ENCODE results near the gene MRPL42. TPM values are rescaled to one million over a fixed set of nuclear protein-coding genes. Genes with fewer than 3 reads are reported as not detected.
"Not testable (repeated sequence)": the region's sequence is repeated elsewhere in the genome, so short reads cannot be mapped to it uniquely, and the experiment has no call there.

The MRPL42 gene
- total RNA-seq, 3 donors from 2014 or later, result 62.9 to 98.8 (median 89.2) TPM

DNA sequence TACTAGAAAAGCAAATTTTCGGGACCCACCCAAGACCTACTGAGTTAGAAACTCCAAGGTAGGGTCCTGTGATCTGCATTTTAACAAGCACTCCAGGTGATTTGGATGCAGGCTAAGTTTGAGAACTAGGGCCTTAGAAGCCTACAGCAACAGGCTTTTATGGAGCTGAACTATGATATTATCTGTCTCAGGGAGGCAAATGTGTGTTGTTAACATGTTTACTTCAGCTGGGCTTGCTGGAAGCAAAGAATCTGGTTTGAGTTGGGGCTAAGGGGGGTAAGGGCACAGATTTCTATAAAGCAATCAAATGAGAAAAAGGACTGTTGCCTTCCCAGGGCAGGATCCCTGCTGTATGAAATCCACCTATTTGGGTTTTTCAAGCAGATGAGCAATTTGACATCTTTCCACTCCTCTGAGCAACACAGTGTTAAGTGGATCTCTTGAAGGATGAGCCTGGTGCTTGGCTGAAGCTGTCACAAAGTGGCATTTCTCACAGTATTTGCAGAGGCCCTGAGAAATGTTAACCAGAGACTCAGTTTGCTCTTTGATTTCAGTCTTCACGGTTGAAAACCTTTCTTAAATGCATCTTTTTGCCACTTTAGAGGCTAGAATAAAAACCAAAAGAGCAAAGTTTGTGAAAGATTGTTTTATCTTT is 68.9 kb downstream of the MRPL42 start:
- Mint-ChIP-seq H3K36me3 (ENCODE audit: insufficient read depth) (no peaks in the 10 kb centered on the region), H3K4me1 (ENCODE audit: low read depth) (peaks cover 24% of the 10 kb centered on the region), H3K9me3 (no peaks in the 10 kb centered on the region), H3K27me3 (ENCODE audit: low read depth) (no peaks in the 10 kb centered on the region), H3K4me3 (no peak overlapping the region)
- ATAC-seq (no peak), DNase-seq (no peak)

GRCh38 chr12:93536766-93537488 is 69.6 kb downstream of the MRPL42 start:
- DNase-seq, result no peak
- Mint-ChIP-seq H3K4me1 (ENCODE audit: low read depth) (peaks cover 31% of the 10 kb centered on the region), H3K36me3 (ENCODE audit: insufficient read depth) (no peaks in the 10 kb centered on the region), H3K27me3 (ENCODE audit: low read depth) (no peaks in the 10 kb centered on the region), H3K4me3 (no peak overlapping the region), H3K9me3 (no peaks in the 10 kb centered on the region)
- ATAC-seq, result peak in 1 of 2 donors; percentile 23

DNA sequence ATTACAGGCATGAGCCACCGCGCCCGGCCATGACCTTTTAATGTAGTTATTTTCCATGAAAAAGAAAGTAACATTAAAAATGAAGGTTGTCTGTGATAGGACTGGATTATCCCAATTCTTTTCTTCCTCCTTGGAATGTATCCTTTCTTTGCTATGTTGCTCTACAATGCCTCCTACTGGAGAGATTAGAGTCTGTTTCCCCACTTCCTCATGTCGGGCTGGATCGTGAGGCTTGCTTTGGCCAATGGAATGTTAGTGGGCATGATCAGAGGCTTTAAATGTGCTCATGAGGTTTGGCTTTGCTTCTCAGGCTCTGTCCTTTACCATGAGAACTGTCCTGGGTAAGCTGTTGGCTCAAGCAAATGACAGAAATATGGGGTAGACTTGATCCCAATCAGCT is 70.5 kb downstream of the MRPL42 start:
- DNase-seq (no peak), ATAC-seq (no peak)
- H3K9me3 Mint-ChIP-seq, result no peaks in the 10 kb centered on the region
- H3K4me3 Mint-ChIP-seq, result no peak overlapping the region
- peaks cover 35% of the 10 kb centered on the region for H3K4me1 Mint-ChIP-seq (ENCODE audit: low read depth)
- no peaks in the 10 kb centered on the region for H3K36me3 Mint-ChIP-seq (ENCODE audit: insufficient read depth)
- H3K27me3 Mint-ChIP-seq (ENCODE audit: low read depth), result no peaks in the 10 kb centered on the region

DNA sequence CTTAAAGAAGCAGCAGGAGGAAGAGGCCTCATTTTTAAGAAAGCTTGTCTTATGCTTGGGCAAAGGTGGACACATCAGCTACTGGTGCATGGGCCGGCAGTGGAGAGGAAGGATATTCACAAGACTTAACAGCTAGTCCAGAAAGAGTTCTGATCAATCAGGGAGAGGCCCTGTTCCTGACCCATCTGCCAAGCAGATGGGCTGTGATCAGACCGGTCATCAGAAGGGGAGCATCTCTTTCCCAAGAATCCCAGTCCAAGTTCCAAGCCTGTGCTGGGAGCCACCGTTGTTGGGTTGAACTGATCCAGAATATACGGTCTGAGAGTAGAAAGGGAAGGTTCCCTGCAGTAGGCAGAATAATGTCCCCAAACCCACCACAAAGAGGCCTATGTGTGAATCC is 72.5 kb downstream of the MRPL42 start:
- H3K4me1 Mint-ChIP-seq (ENCODE audit: low read depth), result peaks cover 35% of the 10 kb centered on the region
- H3K36me3 Mint-ChIP-seq (ENCODE audit: insufficient read depth), result no peaks in the 10 kb centered on the region
- no peak for DNase-seq
- H3K27me3 Mint-ChIP-seq (ENCODE audit: low read depth), result peaks cover 1% of the 10 kb centered on the region
- H3K4me3 Mint-ChIP-seq, result no peak overlapping the region
- no peaks in the 10 kb centered on the region for H3K9me3 Mint-ChIP-seq
- ATAC-seq, result no peak

- H3K36me3 Mint-ChIP-seq (ENCODE audit: insufficient read depth), result no peaks in the 10 kb centered on the region
- H3K4me3 Mint-ChIP-seq, result no peak overlapping the region
- peaks cover 1% of the 10 kb centered on the region for H3K27me3 Mint-ChIP-seq (ENCODE audit: low read depth)
- H3K9me3 Mint-ChIP-seq, result no peaks in the 10 kb centered on the region
- ATAC-seq (no peak), DNase-seq (no peak)
- peaks cover 35% of the 10 kb centered on the region for H3K4me1 Mint-ChIP-seq (ENCODE audit: low read depth)
These were observed 73.2 kb downstream of the MRPL42 start for GRCh38 chr12:93540466-93540865.

DNA sequence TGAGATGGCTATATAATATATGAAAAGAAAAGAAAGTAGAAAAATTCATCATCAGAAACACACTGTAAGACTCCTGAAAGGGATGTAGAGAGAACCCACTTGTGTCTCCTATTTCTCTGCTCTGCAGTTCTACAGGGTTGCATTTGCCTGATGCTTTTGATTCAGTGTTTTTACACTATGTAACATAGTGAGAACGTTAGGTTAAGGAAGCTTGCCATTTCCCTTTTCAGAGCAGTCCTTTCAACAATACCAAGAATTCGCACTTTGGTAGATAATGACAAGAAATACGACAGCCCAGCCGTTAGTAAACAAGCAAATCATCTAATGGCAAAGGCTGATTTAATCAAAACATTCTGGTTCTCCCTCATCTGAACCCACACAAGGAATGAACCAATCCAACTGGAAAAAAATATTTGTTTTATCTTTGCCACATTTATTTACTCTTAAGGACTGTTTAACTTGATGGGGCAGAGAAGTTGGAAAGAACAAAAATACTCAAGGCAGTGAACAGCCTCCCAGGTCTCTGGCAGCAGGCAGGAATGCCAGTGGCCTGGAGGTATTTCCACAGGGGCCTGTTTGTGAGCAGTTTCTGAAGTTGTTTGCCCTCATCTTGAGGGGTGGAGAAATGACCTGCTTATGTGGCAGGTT is 74.4 kb downstream of the MRPL42 start:
- DNase-seq (no peak), ATAC-seq (no peak)
- Mint-ChIP-seq H3K27me3 (ENCODE audit: low read depth) (peaks cover 1% of the 10 kb centered on the region), H3K9me3 (no peaks in the 10 kb centered on the region), H3K4me1 (ENCODE audit: low read depth) (peaks cover 27% of the 10 kb centered on the region), H3K36me3 (ENCODE audit: insufficient read depth) (no peaks in the 10 kb centered on the region), H3K4me3 (no peak overlapping the region)

DNA sequence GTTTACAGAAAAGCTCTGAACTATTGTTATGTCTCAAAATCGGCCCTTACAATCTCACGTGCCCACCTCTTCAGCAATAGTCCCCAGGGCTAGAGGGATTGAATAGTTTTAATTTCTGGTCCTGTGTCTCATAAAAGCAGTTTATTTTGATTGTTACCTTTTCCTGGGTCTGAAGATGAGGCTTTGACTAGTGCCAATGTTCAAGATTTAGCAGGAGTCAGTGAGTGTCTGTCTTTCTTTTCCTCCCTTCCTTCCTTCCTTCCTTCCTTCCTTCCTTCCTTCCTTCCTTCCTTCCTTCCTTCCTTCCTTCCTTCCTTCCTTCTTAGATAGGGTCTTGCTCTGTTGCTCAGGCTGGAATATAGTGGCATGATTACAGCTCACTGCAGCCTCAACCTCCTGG is 80.5 kb downstream of the MRPL42 start:
- no peak overlapping the region for H3K4me3 Mint-ChIP-seq
- DNase-seq, result no peak
- no peaks in the 10 kb centered on the region for H3K4me1 Mint-ChIP-seq (ENCODE audit: low read depth)

GRCh38 chr12:93549174-93549573 is 81.9 kb downstream of the MRPL42 start:
- Mint-ChIP-seq H3K36me3 (ENCODE audit: insufficient read depth) (peaks cover 2% of the 10 kb centered on the region), H3K9me3 (no peaks in the 10 kb centered on the region), H3K4me3 (no peak overlapping the region), H3K27me3 (ENCODE audit: low read depth) (peaks cover 2% of the 10 kb centered on the region), H3K4me1 (ENCODE audit: low read depth) (no peaks in the 10 kb centered on the region)
- ATAC-seq (no peak), DNase-seq (no peak)

More for the DNA sequence above, 80.5 kb downstream of the MRPL42 start:
- Mint-ChIP-seq H3K36me3 (ENCODE audit: insufficient read depth) (no peaks in the 10 kb centered on the region), H3K9me3 (no peaks in the 10 kb centered on the region), H3K27me3 (ENCODE audit: low read depth) (peaks cover 3% of the 10 kb centered on the region)
- ATAC-seq, result no peak

- ATAC-seq (no peak), DNase-seq (no peak)
- Mint-ChIP-seq H3K4me1 (ENCODE audit: low read depth) (no peaks in the 10 kb centered on the region), H3K27me3 (ENCODE audit: low read depth) (peaks cover 2% of the 10 kb centered on the region), H3K9me3 (no peaks in the 10 kb centered on the region), H3K4me3 (no peak overlapping the region), H3K36me3 (ENCODE audit: insufficient read depth) (peaks cover 2% of the 10 kb centered on the region)
These were observed 83.7 kb downstream of the MRPL42 start for GRCh38 chr12:93550748-93551611.

DNA sequence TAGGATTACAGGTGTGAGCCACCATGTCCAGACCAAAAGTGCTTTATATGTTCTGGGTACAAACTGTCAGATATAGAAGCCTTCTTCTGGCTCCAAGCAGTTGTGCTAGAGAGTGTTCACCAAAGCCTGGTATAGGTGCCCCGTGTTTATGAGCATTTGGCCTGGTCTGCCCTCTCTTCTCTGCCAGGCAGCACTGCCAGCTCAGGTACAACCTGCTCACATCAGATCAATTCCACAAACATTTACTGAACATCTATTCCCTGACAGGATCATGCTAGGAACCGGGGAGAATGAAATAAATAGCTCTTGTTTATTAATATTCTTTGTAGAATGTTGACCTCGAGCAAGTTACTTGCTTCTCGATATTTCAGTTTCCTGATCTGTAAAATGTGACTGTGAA is 85.1 kb downstream of the MRPL42 start:
- no peak for ATAC-seq
- Mint-ChIP-seq H3K4me1 (ENCODE audit: low read depth) (no peaks in the 10 kb centered on the region), H3K9me3 (no peaks in the 10 kb centered on the region), H3K27me3 (ENCODE audit: low read depth) (peaks cover 2% of the 10 kb centered on the region), H3K36me3 (ENCODE audit: insufficient read depth) (peaks cover 2% of the 10 kb centered on the region), H3K4me3 (no peak overlapping the region)
- no peak for DNase-seq

- not testable (repeated sequence) for H3K4me1 Mint-ChIP-seq (ENCODE audit: low read depth); ATAC-seq; H3K27me3 Mint-ChIP-seq (ENCODE audit: low read depth); DNase-seq; H3K4me3 Mint-ChIP-seq
- H3K36me3 Mint-ChIP-seq (ENCODE audit: insufficient read depth), result peaks cover 20% of the 10 kb centered on the region
- H3K9me3 Mint-ChIP-seq, result peaks cover 12% of the 10 kb centered on the region
These were observed 90.6 kb downstream of the MRPL42 start for GRCh38 chr12:93557879-93558278.

GRCh38 chr12:93558685-93559084 is 91.4 kb downstream of the MRPL42 start:
- ATAC-seq, result not testable (repeated sequence)

GRCh38 chr12:93563807-93564538 is 96.7 kb downstream of the MRPL42 start:
- Mint-ChIP-seq H3K9me3 (peaks cover under 1% of the 10 kb centered on the region), H3K27me3 (ENCODE audit: low read depth) (peaks cover 3% of the 10 kb centered on the region), H3K36me3 (ENCODE audit: insufficient read depth) (peaks cover 11% of the 10 kb centered on the region), H3K4me3 (no peak overlapping the region), H3K4me1 (ENCODE audit: low read depth) (peaks cover 6% of the 10 kb centered on the region)
- DNase-seq, result no peak
- no peak for ATAC-seq

More at GRCh38 chr12:93558685-93559084, 91.4 kb downstream of the MRPL42 start:
- H3K4me3 Mint-ChIP-seq; H3K27me3 Mint-ChIP-seq (ENCODE audit: low read depth); DNase-seq; H3K4me1 Mint-ChIP-seq (ENCODE audit: low read depth): not testable (repeated sequence)
- peaks cover 18% of the 10 kb centered on the region for H3K36me3 Mint-ChIP-seq (ENCODE audit: insufficient read depth)
- peaks cover 12% of the 10 kb centered on the region for H3K9me3 Mint-ChIP-seq
